GM11168 (cell line): ENCODE measurements around the gene GNL3L.
"Not testable (repeated sequence)": the region's sequence is repeated elsewhere in the genome, so short reads cannot be mapped to it uniquely, and the experiment has no call there.

Experiments used
- in situ Hi-C: fragments of 300-500 bp; cut with MboI; formaldehyde crosslinking; loops from one replicate; pipeline ENCODE4 v1.12.0; 2022; ENCODE audit warnings: low sequenced_read_pairs; ENCODE audit not compliant: unreplicated experiment

The GNL3L gene, protein sequence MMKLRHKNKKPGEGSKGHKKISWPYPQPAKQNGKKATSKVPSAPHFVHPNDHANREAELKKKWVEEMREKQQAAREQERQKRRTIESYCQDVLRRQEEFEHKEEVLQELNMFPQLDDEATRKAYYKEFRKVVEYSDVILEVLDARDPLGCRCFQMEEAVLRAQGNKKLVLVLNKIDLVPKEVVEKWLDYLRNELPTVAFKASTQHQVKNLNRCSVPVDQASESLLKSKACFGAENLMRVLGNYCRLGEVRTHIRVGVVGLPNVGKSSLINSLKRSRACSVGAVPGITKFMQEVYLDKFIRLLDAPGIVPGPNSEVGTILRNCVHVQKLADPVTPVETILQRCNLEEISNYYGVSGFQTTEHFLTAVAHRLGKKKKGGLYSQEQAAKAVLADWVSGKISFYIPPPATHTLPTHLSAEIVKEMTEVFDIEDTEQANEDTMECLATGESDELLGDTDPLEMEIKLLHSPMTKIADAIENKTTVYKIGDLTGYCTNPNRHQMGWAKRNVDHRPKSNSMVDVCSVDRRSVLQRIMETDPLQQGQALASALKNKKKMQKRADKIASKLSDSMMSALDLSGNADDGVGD

DNA sequence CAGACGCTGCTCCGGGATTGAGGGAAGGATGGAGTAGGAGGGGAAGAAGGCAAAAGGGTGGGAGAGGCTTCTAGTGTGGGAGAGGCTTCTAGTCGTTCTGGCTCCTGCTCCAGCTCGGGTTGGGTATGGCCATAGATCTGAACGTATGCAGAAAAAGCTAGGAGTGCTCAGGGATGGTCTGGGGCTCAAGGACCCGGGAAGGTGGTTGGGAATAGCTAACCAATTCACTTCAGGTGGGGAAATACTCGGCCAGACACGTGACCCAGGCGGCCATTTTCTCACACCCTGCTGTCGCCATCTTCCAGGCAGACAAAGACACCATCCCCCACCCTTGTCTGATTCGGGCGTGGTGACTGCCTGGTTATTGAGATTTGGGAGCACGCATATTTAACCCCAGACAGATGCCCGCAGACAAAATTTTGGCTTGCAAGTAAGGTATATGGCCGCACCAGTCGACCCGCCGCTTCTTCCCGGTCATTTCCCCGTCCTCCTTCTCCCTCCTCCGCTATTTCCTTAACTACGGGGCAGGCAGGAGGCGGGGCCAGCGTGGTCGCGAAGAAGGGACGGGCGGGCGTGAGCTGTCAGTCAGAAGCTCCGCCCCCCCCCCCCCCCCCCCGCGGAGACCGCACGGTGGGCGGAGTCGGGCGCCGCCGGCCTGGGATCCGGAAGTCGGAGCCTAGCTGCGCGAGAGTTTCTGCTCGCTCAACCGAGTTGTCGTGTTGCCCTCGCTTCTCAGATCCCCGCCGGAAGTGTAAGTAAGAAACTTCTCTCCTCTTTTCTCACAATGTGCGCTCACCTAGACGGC is at the start of gene GNL3L:
Gene GNL3L (plus strand): TSS at position 668 of the 805 bp plus-strand sequence. CDS start 2,348 bp downstream, outside the sequence.
- in situ Hi-C loops, result no loop called here

DNA sequence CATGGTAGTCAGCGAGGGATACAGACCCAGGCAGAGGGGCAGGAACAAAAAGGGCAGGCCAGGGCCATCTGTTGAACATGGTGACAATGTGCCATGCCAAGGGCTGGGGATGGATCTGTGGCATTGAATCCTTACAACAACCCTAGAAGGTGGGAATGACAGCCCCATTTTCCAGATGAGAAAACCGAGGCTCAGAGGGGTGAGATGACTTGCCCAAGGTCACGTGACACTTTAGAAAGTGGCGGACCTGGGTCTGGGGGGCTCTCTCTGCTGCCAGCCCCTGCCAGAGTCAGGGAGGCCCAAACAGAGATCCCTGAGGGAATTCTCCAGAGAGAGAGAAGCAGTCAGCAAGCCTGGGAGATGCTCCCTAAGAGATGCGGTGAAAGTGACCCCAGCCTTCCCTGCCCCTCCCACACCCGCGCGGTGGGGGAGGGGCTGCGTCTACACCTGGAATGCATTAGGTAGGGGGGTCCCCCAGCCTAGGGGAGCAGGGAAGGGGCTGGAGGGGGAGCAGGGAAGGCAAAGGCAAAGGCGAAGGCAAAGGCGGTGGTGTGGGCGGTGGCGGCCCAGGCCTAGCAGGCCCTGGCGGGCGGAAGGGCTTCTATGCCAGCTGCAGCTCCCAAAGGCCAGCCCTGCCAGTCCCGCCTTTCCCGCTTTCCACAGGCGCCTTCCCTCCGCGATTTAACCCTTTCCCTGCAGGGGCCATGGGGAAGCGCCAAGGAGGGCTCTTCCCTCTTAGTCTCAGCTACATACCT is 47.0 kb upstream of the GNL3L start:
- in situ Hi-C loops, result no loop called here

DNA sequence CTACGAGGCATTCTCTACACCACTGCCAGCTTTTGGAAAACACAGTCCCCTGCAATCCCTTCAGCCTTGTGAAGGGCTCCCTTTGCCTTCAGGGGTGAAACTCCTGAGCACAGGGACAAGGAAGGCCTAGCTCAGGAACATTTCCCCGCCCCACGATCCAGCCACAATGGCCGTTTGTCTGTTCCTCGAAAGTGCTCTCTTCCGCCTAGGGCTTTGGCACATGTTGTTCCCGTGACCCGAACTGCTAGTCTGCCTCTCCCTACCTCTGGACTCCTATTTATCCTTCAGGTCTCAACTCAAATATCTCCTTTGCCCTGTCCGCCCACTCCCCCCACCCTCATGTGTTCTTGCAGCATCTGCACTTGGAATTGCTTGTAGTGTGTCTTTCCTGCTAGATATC is 46.1 kb upstream of the GNL3L start:
- in situ Hi-C loops, result no loop called here

DNA sequence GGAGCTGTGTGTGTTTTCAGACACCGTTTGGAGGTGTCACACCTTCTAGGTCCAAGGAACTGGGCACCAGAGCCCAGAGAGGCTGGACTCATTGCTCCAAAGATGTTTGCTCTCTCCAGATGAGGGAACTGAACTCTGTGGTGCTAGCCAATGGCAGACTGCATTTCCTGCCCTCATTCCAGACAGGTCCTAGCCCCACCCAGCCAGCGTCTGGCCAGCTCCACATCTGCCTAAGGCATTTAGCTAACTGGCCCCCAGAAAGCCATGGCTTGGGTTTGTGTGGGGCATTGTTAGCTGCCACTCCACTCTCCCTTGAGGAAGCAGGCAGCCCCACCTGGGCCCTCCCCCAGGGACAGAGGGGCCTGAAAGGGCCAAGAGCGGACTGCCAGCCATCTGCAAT is 45.4 kb upstream of the GNL3L start:
- in situ Hi-C loops, result no loop called here

DNA sequence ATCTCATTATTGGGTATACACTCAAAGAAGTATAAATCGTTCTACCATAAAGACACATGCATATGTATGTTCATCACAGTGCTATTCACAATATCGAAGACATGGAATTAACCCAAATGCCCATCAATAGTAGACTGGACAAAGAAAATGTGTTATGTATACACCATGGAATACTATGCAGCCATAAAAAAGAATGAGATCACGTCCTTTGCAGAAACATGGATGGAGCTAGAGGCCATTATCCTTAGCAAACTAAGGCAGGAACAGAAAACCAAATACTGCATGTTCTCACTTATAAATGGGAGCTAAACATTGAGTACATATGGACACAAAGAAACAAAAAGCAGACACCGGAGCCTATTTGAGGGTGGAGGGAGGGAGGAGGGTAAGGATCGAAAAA is 40.2 kb upstream of the GNL3L start:
- in situ Hi-C loops, result not testable (repeated sequence)

DNA sequence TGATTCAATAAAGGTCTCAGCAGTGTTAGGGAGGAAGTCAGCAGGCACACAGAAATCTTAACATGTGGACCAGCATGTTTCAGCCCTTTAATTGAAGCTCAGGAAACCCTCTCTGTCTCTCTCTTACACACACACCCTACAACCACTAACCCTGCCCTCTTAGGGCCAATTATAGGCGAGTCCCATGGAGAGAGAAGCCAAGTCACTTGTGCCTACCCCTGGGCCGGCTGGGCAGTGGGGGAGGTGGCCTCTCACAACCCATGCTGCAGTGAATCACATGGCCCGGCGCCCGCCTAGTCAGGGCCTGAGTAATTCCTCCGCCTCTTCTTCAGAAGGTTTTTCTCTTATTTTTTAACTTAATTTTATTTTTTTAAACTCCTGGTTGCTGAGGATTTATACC is 37.7 kb upstream of the GNL3L start:
- in situ Hi-C loops, result no loop called here

DNA sequence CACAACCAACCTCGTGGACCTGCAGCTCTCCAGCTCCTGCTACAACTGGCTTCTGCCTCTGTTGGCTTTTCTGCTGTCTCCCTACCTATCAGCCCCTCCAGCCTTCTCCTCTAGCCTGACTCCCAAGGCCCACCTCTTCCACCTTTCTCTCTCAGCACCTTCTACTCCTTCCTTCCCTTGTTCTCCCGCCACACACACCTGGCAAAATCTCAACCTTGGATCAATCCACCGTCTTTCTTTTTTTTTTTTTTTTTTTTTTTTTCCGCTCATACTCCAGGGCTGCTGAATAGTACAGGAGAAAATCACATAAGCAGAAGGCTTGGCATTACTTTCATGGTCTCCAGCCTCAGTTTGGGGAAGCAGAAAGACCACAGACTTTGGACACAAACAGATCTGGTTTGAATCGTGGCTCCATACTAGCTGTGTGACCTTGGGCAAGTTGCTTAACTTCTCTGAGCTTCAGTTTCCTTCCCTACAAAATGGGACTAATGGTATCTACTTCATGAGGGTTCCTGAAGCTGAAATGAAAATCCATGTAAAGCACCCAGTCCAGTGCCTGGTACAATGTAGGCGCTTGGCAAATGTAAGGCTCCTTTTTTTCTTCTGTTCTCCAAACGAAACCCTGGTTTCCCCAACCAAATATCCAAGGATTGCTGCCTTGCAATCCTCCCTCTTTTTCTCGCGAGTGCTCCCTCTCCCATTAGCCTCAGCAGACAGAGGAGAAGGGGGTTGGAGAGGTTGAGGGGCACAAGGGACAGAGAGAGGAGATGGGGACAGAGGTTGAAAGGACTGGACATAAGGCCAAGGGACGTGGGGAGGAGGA is 35.6 kb upstream of the GNL3L start:
- in situ Hi-C loops, result no loop called here

DNA sequence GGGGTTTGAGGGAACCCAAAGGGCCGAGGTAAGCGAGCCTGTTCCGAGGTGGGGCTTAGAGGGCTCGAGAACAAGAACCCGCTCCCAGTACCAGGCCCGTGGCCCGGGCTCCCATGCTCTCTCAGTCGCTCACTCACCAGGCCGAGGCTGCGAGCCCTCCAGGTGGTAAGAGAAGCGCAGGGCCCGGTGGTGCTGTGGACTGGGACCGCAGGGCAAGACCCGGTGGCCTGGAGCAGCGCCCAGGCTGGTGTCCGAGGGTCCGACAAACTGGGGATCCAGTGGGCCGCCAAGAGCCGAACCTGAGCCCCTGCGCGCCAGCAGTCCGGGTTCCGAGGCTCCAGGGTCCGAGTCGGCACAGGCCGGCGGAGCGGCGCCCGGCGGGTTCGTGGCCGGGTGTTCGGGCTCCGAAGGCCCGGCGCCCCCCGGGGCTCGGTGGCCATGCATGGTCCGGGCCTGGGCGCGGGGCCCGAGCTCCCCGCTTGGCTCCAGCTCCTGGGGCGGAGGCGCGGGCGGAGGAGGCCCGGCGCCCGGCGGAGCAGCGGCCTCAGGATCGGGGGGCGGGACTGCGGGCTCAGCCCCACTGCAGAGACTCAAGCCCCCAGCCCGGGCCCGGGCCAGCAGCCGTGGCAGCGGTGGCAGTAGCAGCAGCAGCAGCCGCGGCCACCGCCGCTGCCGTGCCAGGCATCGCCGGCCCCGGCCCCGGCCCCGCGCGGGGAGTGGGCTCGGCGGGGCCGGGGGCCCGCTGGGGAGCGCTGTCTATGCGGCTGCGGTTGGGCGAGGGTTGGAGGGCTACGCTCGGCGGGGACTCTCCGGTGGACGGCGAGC is 34.8 kb upstream of the GNL3L start:
- in situ Hi-C loops, result no loop called here

DNA sequence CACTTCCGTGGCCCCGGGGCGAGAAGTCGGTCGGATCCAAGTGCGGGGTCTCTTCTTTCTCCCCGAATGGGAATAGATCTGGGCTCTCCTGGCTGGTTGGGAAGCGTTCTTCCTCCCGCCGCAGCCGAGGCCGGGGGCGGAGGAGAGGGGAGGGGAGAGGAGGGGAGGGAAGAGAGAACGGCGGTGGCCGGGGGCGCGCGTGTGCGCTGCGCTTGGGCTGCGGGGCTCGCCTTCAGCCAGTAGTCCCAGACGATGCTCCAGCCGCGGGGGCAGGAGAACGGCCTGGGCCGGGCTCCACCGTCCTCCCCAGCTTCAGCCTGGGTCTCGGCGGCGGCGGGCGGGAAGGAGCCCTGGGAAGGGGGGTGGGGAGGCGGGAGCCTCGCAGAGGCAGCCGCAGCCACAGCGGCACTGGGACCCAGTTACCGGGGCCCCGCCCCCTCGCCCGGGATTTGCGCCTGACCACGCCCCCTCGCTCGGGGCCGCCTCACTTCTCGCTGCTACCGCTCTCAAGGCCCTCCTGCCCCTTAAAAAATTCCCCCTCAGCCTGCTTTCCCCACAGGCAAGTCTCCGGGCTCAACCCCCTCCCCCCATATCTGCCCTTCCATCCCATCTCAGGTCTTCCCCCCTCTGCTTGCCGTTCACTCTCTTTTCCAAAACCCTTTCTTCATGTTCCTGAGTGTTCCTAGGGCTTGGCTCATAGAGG is 34.1 kb upstream of the GNL3L start, which contains the start of gene FGD1:
Gene FGD1 (minus strand): TSS at position 421 of the 703 bp plus-strand sequence. CDS start 802 bp downstream, outside the sequence.
- in situ Hi-C loops, result no loop called here

DNA sequence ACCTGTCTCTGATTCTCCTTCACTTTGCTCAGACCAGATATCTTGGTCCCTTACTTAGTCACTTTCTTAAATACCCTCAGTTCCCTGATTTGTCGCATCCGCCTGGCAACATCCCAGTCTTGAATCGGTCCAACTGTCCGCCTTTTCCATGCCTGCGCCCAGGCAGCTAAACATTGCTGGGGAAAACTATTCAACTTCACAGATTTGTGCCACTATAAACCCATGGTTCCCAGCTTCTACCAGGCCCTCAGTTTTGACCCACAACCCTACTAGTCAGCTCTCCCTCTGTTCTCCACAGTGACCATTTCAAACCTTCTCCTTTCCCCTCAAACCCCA is 33.5 kb upstream of the GNL3L start:
- in situ Hi-C loops, result no loop called here

DNA sequence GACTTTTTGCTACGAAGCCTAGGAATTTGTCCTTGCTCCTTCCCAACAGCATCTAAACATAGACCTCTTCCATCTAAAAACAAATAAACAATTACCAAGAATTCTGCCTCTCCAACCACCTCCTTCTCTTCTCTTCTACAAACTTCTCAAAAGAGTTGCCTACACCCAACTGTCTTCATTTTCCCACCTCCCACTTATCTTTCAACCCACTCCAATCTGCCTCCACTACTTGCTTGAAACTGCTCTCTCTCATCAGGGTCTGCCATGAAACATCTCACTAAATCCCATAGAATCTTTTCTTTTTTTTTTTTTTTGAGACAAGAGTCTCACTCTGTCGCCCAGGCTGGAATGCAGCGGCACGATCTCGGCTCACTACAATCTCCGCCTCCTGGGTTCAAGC is 33.1 kb upstream of the GNL3L start:
- in situ Hi-C loops, result no loop called here

DNA sequence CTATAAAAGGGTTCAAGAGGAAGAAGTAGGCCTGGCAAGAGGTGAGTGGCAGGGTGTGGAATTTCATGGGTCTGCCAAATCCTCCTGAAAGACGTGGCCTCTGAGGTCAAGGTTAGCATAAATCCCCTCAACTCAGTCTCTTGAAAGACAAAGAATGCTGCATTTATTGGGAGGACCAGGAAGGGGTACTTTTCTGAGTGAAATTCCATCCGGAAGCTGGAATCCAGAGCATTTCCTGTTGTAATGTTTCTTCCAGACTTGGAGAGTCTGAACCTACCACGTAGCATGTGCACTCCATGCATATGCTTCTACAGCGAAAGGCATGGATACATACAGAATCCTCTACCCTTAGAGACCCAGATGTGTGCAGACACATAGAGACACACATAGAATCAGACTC is 20.6 kb upstream of the GNL3L start:
- in situ Hi-C loops, result no loop called here

DNA sequence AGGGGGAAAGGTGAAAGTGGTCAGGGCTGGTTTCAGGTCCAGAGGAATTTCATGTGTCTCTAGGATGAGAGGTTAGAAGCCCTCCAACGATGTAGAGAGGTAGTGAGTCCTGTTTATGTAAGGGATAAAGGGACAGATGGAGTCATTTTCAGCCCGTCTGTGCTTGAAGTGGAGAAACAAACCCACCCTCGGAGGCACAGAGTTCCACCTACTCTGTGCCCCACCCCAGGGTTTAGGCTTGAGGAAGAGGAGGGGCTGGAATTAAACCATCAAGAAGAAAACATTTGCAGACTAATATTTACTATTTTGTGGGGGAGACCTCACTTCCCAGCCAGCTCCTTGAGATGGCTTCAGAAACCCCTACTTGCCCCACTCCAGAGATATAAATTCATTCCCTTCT is 868 bp upstream of the GNL3L start:
- in situ Hi-C loops, result no loop called here

DNA sequence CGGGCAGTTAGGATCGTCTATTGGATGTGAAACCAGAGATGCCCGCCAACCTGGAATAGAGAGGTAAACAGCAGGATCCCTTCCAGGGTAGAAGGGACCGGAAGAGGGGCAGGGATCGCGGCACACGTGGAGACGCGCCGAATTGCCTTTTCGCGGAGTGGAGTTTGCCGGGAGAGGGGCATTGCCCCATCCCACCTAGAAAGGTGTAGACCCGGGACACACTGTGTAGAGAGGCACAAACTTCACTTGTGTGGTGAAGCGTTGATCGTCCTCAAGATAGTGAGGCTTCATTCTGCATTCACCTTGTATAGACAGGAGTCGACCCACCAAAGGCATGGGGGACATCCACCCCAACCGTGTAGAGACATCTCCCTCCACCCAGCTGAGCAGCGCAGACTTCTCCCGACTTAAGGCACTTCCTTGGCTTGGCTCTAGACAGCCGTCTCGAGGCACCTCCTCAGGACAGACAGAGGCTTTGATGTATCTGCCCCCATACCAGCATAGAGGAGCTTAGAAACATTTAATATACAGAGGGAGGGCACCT is 410 bp downstream of the GNL3L start:
- in situ Hi-C loops, result no loop called here

DNA sequence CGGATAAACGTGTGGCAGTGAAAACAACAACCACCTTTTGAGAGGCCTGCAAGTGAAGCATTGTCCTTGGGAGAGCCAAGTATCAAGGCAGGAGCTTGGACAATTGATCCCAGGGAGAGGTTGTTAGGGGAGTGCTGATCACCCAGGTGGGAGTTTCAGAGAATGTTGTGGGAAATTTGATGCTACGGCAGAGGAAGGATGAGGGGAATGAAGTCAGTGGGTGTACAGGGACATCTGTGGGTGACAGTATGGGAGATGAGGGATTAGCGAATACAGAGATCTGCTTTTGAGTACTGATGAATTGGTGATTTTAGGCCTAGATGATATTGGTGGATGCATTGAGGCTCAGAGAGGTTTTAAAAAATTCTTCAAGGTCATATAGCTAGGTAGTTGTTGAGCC is 4.3 kb downstream of the GNL3L start:
- in situ Hi-C loops, result no loop called here

DNA sequence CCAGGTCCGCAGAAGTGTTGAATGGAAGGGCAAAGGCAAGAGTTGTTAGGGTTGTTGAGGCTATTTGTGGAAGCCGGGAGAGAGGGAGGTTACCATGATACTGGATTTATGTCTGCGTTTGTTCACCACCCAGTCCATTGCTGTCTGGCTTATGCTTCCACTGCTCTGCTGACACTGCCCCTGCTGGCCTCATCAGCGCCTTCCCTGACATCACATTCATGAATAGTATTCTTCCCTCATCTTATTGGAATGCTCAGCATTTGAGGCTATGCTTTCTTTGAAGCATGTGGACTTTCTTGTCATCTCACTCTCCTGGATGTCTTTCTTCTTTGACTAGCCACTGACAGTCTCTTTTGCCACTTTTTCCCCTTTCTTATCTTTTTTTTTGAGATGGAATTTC is 10.3 kb downstream of the GNL3L start:
- in situ Hi-C loops, result no loop called here

DNA sequence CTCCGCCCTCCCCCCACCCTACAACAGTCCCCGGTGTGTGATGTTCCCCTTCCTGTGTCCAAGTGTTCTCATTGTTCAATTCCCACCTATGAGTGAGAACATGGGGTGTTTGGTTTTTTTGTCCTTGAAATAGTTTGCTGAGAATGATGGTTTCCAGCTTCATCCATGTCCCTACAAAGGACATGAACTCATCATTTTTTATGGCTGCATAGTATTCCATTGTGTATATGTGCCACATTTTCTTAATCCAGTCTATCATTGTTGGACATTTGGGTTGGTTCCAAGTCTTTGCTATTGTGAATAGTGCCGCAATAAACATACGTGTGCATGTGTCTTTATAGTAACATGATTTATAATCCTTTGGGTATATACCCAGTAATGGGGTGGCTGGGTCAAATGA is 12.2 kb downstream of the GNL3L start:
- in situ Hi-C loops, result not testable (repeated sequence)

DNA sequence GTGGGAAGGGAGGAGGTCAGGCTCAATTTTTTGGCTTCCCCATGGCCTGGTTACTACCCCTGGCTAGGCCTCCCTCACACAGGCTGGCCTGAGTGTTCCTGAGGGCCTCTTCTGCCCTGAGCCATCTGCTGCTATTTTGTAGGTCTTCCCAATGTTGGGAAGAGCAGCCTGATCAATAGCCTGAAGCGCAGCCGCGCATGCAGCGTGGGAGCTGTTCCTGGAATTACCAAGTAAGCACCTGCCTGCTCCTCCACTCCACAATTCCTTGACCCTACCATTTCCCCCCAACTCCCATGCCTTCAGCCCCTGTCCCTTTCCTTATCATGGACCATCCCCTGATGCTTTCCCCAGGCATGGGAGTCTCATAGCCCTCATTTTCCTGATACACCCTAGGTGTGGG is 20.8 kb downstream of the GNL3L start:
- in situ Hi-C loops, result no loop called here
